CD1c-positive myeloid dendritic cell (primary cell): ENCODE results near the gene ARHGAP44.

Experiments used
- DNase-seq: peaks from one replicate; pipeline ENCODE4 v3.0.0-alpha.2; 2016; ENCODE audit errors: extremely low spot score

Gene ARHGAP44

GRCh38 chr17:12994341-12995074 is 205.2 kb downstream of the ARHGAP44 start:
- no peak for DNase-seq

GRCh38 chr17:12995106-12995895 is 206.0 kb downstream of the ARHGAP44 start:
- DNase-seq: no peak

GRCh38 chr17:12995896-12996295 is 206.6 kb downstream of the ARHGAP44 start:
- no peak for DNase-seq

GRCh38 chr17:12996357-12996756 is 207.1 kb downstream of the ARHGAP44 start:
- DNase-seq: no peak

GRCh38 chr17:12996941-12997340 is 207.6 kb downstream of the ARHGAP44 start:
- no peak for DNase-seq

DNA sequence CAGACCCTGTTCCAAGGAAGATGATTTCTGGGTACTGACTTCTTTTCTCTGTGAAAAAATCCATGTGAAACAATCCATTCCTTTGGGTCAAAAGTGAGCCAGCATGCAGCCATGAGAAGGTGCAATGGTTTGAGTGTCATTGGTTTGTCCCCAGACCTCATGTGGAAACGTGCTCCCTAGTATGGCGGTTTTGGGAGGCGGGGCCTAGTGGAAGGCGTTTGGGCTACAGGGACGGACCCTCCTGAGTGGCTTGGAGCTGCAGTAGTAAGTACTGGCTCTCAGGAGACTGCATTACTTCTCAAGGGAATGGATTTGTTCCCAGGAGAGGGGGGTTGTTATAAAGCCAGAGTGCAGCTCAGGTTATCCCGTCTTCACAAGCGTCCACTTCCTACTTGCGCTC is 209.2 kb downstream of the ARHGAP44 start:
- DNase-seq: no peak

DNA sequence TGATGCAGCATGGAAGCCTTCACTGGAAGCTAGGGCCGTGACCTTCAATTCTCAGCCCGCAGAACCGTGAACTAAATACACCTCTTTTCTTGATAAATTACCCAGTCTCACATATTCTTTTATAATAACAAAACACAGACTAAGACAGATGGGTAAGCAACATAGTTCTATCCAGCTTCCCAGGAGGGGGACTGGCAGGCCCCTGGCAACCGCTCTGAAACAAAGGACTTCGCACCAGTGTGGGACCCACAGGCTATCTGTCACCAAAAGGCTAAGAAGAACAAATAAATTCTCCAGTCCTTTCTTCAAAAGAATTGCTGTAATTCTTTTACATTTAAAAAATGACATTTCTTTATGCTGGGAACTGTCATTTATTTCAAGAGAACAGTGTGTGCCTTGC is 209.6 kb downstream of the ARHGAP44 start:
- DNase-seq: no peak

DNA sequence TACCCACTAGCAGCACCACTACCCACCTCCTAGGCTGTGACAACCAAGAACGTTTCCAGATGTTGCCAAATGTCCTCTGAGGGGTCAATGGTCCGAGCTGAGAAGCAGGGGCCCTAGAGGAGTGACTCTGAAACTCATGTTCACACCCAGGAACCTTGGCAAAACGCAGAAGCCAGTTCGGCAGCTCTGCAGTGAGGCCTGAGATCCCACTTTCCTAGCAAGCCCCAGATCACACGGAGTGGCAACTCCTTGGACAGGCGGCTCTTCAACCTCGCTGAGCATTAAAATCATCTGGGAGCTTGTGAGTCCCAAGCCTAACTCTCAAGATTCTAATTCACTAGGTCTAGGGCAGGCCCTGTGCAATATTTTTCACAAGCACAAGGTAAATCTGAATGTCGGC is 211.3 kb downstream of the ARHGAP44 start:
- no peak for DNase-seq

- peak; percentile 62 for DNase-seq
Measured at GRCh38 chr17:13001991-13002615, 212.8 kb downstream of the ARHGAP44 start.

DNA sequence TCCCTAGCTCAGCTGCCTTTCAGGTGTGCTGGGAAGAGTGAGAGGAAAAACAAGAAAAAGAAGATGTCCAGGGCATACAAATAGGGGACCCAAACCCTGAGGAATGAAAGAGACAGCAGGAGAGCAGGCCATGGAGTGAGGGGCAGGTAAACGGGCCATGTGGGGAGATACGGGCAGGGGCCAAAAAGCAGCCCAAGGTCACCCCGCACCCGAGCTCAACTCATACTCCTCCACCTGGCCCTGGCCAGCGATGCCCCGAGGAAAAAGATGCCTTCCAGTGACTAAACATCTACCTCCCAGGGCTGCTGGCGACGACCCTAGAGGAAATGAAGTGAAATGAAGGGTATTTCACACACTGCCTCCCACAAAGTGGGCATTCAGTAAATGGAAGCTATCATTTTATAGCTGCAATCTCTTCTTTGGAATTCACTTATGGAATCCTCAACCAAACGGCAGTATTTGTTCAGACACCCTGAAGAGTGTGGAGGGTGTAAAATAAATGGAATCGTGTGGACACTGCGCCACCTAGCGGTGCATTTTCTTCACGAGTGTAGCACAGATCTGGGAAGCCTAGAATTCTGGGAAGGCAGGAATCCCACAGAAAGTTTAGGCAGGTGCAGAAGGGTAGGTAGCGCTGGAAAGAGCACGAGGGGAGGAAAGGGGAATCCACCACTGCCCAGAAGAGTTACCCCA is 213.6 kb downstream of the ARHGAP44 start:
- DNase-seq: peak; percentile 47

- DNase-seq: no peak
Measured at GRCh38 chr17:13003454-13003851, 214.2 kb downstream of the ARHGAP44 start.

DNA sequence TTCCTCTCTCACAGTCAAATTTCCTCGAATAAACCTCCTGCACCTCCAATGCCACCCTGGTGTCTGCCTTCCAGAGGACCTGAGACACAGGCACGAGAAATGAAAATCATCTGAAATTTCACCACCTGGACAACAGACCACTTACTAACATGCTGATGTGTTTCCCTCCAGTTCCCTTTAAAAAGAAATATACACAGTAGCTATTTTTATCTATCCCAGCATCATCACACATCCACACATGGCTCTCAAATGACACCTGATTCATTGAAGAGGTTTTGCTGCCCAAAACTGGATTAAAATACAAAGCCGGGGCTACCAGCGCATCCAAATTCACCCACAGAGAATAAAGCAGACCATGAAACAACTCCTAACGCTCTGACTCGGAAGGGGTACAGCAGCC is 214.6 kb downstream of the ARHGAP44 start:
- no peak for DNase-seq

DNA sequence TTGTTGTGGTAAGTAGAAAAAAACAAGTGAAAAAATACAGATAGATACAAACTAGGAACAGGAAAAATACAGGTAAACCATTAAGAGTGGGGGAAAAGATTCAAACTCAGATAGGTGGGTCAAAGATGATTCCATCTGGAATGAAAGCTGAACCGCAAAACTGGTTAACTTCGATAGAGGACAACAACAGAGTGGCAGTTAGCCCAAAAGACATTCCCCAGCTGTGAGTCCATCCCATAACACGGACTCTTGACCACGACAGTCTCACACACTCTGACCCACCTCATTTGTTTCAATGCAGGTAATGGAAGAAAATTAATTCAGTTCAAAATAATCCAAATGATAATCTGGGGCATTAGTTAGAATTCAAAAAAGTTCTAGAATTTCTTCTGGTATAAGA is 215.0 kb downstream of the ARHGAP44 start:
- DNase-seq: no peak

GRCh38 chr17:13005530-13005929 is 216.2 kb downstream of the ARHGAP44 start:
- no peak for DNase-seq

DNA sequence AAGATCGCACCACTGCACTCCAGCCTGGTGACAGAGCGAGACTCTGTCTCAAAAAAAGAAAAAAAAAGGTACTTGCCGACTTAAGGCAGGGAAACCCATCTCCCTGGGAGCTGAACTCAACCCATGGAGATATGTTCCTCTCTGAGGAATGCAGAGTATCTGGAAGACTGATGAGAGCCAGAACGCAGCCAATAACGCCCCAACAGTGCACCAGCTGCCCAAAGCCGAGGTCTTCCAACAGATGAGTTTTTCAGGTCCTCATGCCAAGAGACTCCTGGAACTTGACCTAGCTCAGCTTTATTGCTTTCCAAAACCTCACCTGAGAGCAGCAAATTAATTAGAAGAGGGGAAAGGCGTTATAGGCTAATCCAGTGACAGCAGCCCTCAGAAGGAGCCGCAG is 219.2 kb downstream of the ARHGAP44 start:
- DNase-seq: no peak

- DNase-seq: no peak
Measured at GRCh38 chr17:13010959-13011358, 221.7 kb downstream of the ARHGAP44 start.

GRCh38 chr17:13014801-13015200 is 225.5 kb downstream of the ARHGAP44 start:
- DNase-seq: no peak

- DNase-seq: peak; percentile 39
Measured at GRCh38 chr17:13016881-13017654, 227.8 kb downstream of the ARHGAP44 start.

GRCh38 chr17:13017655-13018459 is 228.6 kb downstream of the ARHGAP44 start, which contains the start of gene ELAC2:
ELAC2 (minus strand) TSS chr17:13018027; CDS start chr17:13017947, 80 bp downstream.
- peak; percentile 100 for DNase-seq

DNA sequence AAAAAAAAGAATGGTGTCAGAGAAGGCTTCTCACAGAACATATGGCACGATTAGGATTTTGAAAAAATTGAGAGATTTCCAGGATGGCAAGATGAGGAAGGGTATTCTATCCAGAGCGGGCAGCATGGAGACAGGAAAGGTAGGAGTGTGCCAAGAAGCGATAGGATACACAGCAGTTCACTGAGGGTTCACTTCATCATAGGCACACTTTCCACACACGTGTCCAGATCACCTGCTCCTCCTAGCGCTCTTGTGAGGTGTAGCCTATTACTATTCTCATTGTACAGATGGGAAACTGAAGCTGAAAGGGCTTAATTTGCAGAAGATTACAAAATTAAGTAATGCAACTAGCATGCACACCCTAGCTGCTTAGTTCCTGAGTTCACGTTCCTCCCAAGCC is 234.7 kb downstream of the ARHGAP44 start:
- DNase-seq: no peak
